Activated naive CD8-positive, alpha-beta T cell (primary cell): Measurements from ENCODE around the gene NECTIN2.
"Not testable (repeated sequence)": the region's sequence is repeated elsewhere in the genome, so short reads cannot be mapped to it uniquely, and the experiment has no call there.

Experiments used
- H3K27ac Mint-ChIP-seq: one replicate; pipeline ENCODE4 v1.8.0; 2021; ENCODE audit warnings: mixed read lengths
- H3K27me3 Mint-ChIP-seq: one replicate; pipeline ENCODE4 v1.8.0; 2021; ENCODE audit warnings: mixed read lengths
- H3K36me3 Mint-ChIP-seq: one replicate; pipeline ENCODE4 v1.8.0; 2021; ENCODE audit warnings: mixed read lengths
- H3K4me1 Mint-ChIP-seq: one replicate; pipeline ENCODE4 v1.8.0; 2021; ENCODE audit warnings: low read depth, mixed read lengths
- H3K4me3 Mint-ChIP-seq: one replicate; pipeline ENCODE4 v1.8.0; 2021; ENCODE audit warnings: mild to moderate bottlenecking, mixed read lengths
- H3K9me3 Mint-ChIP-seq: one replicate; pipeline ENCODE4 v1.8.0; 2021; ENCODE audit warnings: low read depth, mixed read lengths

Gene NECTIN2

GRCh38 chr19:44857837-44858236 is 11.7 kb downstream of the NECTIN2 start:
- H3K4me1 Mint-ChIP-seq = no peaks in the 10 kb centered on the region
- no peaks in the 10 kb centered on the region for H3K9me3 Mint-ChIP-seq
- peaks cover 4% of the 10 kb centered on the region for H3K27me3 Mint-ChIP-seq
- no peak overlapping the region for H3K4me3 Mint-ChIP-seq
- H3K27ac Mint-ChIP-seq = no peak overlapping the region
- no peaks in the 10 kb centered on the region for H3K36me3 Mint-ChIP-seq

GRCh38 chr19:44861576-44861975 is 15.5 kb downstream of the NECTIN2 start:
- H3K9me3 Mint-ChIP-seq, H3K36me3 Mint-ChIP-seq, H3K27ac Mint-ChIP-seq, H3K4me1 Mint-ChIP-seq, H3K4me3 Mint-ChIP-seq, H3K27me3 Mint-ChIP-seq: not testable (repeated sequence)

GRCh38 chr19:44863990-44864389 is 17.9 kb downstream of the NECTIN2 start:
- H3K27ac Mint-ChIP-seq = no peak overlapping the region
- H3K4me1 Mint-ChIP-seq = no peaks in the 10 kb centered on the region
- peaks cover 2% of the 10 kb centered on the region for H3K27me3 Mint-ChIP-seq
- no peaks in the 10 kb centered on the region for H3K9me3 Mint-ChIP-seq
- no peak overlapping the region for H3K4me3 Mint-ChIP-seq
- no peaks in the 10 kb centered on the region for H3K36me3 Mint-ChIP-seq

- Mint-ChIP-seq H3K4me1 (no peaks in the 10 kb centered on the region), H3K27ac (no peak overlapping the region), H3K4me3 (no peak overlapping the region), H3K36me3 (no peaks in the 10 kb centered on the region), H3K27me3 (peaks cover 2% of the 10 kb centered on the region), H3K9me3 (no peaks in the 10 kb centered on the region)
These were observed 19.2 kb downstream of the NECTIN2 start for GRCh38 chr19:44865196-44865767.

- H3K27me3 Mint-ChIP-seq = peaks cover 2% of the 10 kb centered on the region
These were observed 20.6 kb downstream of the NECTIN2 start for GRCh38 chr19:44866664-44867063.

GRCh38 chr19:44867578-44867977 is 21.5 kb downstream of the NECTIN2 start:
- H3K4me3 Mint-ChIP-seq = no peak overlapping the region
- H3K27me3 Mint-ChIP-seq = no peaks in the 10 kb centered on the region
- H3K27ac Mint-ChIP-seq = no peak overlapping the region
- H3K9me3 Mint-ChIP-seq = no peaks in the 10 kb centered on the region
- no peaks in the 10 kb centered on the region for H3K4me1 Mint-ChIP-seq
- no peaks in the 10 kb centered on the region for H3K36me3 Mint-ChIP-seq

More at GRCh38 chr19:44866664-44867063, 20.6 kb downstream of the NECTIN2 start:
- H3K9me3 Mint-ChIP-seq = no peaks in the 10 kb centered on the region
- H3K4me3 Mint-ChIP-seq = no peak overlapping the region
- H3K27ac Mint-ChIP-seq = no peak overlapping the region
- H3K36me3 Mint-ChIP-seq = no peaks in the 10 kb centered on the region
- no peaks in the 10 kb centered on the region for H3K4me1 Mint-ChIP-seq

- H3K27ac Mint-ChIP-seq = no peak overlapping the region
- H3K27me3 Mint-ChIP-seq = no peaks in the 10 kb centered on the region
- H3K4me1 Mint-ChIP-seq = no peaks in the 10 kb centered on the region
- no peak overlapping the region for H3K4me3 Mint-ChIP-seq
- no peaks in the 10 kb centered on the region for H3K9me3 Mint-ChIP-seq
- H3K36me3 Mint-ChIP-seq = no peaks in the 10 kb centered on the region
These were observed 23.8 kb downstream of the NECTIN2 start for GRCh38 chr19:44869733-44870470.

GRCh38 chr19:44871809-44872208 is 25.7 kb downstream of the NECTIN2 start:
- peaks cover 6% of the 10 kb centered on the region for H3K4me1 Mint-ChIP-seq
- H3K27me3 Mint-ChIP-seq = no peaks in the 10 kb centered on the region
- no peak overlapping the region for H3K27ac Mint-ChIP-seq
- no peak overlapping the region for H3K4me3 Mint-ChIP-seq
- no peaks in the 10 kb centered on the region for H3K9me3 Mint-ChIP-seq
- no peaks in the 10 kb centered on the region for H3K36me3 Mint-ChIP-seq

- no peaks in the 10 kb centered on the region for H3K36me3 Mint-ChIP-seq
- peaks cover 12% of the 10 kb centered on the region for H3K4me1 Mint-ChIP-seq
- H3K27ac Mint-ChIP-seq = no peak overlapping the region
- H3K27me3 Mint-ChIP-seq = no peaks in the 10 kb centered on the region
- H3K9me3 Mint-ChIP-seq = no peaks in the 10 kb centered on the region
- H3K4me3 Mint-ChIP-seq = no peak overlapping the region
These were observed 26.6 kb downstream of the NECTIN2 start for GRCh38 chr19:44872661-44873060.

- no peaks in the 10 kb centered on the region for H3K27me3 Mint-ChIP-seq
- no peak overlapping the region for H3K27ac Mint-ChIP-seq
- H3K4me3 Mint-ChIP-seq = no peak overlapping the region
- no peaks in the 10 kb centered on the region for H3K36me3 Mint-ChIP-seq
- H3K9me3 Mint-ChIP-seq = no peaks in the 10 kb centered on the region
- peaks cover 12% of the 10 kb centered on the region for H3K4me1 Mint-ChIP-seq
These were observed 28.2 kb downstream of the NECTIN2 start for GRCh38 chr19:44874317-44874716.

GRCh38 chr19:44875666-44876451 is 29.8 kb downstream of the NECTIN2 start:
- H3K27ac Mint-ChIP-seq = no peak overlapping the region
- peaks cover 12% of the 10 kb centered on the region for H3K4me1 Mint-ChIP-seq

GRCh38 chr19:44876930-44877535 is 30.9 kb downstream of the NECTIN2 start:
- Mint-ChIP-seq H3K27ac (peak overlapping the region; percentile 28), H3K4me3 (no peak overlapping the region), H3K4me1 (peaks cover 12% of the 10 kb centered on the region), H3K9me3 (no peaks in the 10 kb centered on the region), H3K27me3 (no peaks in the 10 kb centered on the region), H3K36me3 (no peaks in the 10 kb centered on the region)

More at GRCh38 chr19:44875666-44876451, 29.8 kb downstream of the NECTIN2 start:
- Mint-ChIP-seq H3K4me3 (no peak overlapping the region), H3K36me3 (no peaks in the 10 kb centered on the region), H3K27me3 (no peaks in the 10 kb centered on the region), H3K9me3 (no peaks in the 10 kb centered on the region)

GRCh38 chr19:44878120-44878865 is 32.2 kb downstream of the NECTIN2 start:
- Mint-ChIP-seq H3K27me3 (no peaks in the 10 kb centered on the region), H3K4me3 (no peak overlapping the region), H3K27ac (no peak overlapping the region), H3K36me3 (no peaks in the 10 kb centered on the region), H3K9me3 (no peaks in the 10 kb centered on the region), H3K4me1 (peaks cover 12% of the 10 kb centered on the region)

- H3K4me3 Mint-ChIP-seq = no peak overlapping the region
- H3K27me3 Mint-ChIP-seq = no peaks in the 10 kb centered on the region
- H3K4me1 Mint-ChIP-seq = peaks cover 12% of the 10 kb centered on the region
- no peak overlapping the region for H3K27ac Mint-ChIP-seq
- no peaks in the 10 kb centered on the region for H3K9me3 Mint-ChIP-seq
- H3K36me3 Mint-ChIP-seq = no peaks in the 10 kb centered on the region
These were observed 33.4 kb downstream of the NECTIN2 start for GRCh38 chr19:44879309-44880065.
